Stimulated activated CD4-positive, alpha-beta T cell treated with anti-CD3 and anti-CD28 coated beads, TNF-alpha, amount 100 ng/mL, for 24 hours (primary cell): ENCODE measurements around the gene TXNRD1.
"Not testable (repeated sequence)": the region's sequence is repeated elsewhere in the genome, so short reads cannot be mapped to it uniquely, and the experiment has no call there.

Source experiments
- DNase-seq, 3 experiments: peaks; one replicate each; pipeline ENCODE4 v3.0.0-alpha.2; 2020; ENCODE audit warnings: low read depth in 3 of 3

TXNRD1 gene

DNA sequence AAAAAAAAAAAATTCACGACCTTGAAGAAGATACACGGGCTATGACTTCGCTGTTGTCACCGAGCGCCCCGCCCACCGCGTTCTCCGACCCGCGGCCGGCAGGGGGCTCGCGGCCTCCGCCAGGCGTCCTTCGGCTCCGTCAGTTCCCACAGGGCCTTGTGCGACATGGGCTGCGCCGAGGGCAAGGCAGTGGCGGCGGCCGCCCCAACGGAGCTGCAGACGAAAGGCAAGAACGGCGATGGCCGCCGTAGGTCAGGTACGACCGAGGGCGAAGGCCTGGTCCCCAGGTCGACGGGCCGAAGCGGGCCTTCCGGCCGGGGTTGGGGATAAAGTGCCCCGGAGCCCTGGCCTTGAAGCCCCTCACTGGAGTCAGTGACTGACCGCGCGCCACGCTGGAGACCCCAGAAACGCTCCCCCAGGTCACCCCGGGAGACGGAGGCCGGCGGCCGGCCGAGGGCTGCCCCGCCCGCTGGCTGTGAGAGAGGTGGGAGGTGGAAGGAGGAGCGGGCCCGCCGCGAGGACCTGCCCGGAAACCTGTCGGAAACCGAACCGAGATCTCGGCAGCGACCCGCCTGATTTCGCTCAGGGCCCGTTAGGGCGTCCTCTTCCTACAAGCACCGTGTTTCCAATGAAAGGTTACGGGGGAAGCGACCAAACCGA is at the start of gene TXNRD1:
Gene TXNRD1 (plus strand): TSS at position 142 of the 660 bp plus-strand sequence. CDS start 24 bp downstream, at position 166.
- peak; percentile 64 to 82 (median 68) for DNase-seq

DNA sequence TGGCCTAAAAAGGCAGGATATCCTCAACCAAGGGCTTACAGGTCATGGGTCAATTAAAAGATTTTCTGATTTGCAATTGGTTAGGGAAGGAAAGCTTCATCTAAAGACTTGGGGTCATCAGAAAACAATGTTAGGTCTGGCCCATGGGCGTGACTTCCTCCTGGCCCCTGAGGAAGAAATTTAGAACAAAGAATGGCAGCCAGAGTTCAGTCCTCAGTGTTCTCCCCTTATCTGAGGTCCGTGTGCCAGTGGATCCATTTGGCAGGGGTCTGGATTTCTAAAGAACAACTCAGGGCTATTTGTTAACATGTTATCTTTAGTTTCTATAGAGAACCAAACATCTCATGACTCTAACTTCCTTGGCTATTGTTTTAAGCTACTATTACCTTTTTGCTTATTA is 49.8 kb upstream of the TXNRD1 start:
- DNase-seq: no peak

DNA sequence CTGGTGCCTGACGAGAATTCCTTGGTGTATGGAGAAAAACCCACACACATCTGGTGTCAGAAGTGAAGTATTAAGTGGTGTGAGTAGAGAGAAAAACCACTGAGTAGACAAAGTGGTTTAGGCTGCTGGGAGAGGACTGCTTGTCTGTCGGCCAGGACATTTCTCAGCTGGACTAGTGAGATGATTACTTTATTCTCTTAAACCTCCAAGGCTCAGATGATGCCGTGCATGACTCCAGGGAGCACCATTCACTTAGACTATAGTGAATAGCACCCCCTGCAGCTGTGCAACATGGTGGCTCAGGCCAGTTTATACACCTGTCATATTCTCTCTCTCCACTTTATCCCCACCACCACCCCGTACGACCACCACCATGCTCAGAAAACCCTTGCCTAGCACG is 49.1 kb upstream of the TXNRD1 start:
- DNase-seq: no peak

DNA sequence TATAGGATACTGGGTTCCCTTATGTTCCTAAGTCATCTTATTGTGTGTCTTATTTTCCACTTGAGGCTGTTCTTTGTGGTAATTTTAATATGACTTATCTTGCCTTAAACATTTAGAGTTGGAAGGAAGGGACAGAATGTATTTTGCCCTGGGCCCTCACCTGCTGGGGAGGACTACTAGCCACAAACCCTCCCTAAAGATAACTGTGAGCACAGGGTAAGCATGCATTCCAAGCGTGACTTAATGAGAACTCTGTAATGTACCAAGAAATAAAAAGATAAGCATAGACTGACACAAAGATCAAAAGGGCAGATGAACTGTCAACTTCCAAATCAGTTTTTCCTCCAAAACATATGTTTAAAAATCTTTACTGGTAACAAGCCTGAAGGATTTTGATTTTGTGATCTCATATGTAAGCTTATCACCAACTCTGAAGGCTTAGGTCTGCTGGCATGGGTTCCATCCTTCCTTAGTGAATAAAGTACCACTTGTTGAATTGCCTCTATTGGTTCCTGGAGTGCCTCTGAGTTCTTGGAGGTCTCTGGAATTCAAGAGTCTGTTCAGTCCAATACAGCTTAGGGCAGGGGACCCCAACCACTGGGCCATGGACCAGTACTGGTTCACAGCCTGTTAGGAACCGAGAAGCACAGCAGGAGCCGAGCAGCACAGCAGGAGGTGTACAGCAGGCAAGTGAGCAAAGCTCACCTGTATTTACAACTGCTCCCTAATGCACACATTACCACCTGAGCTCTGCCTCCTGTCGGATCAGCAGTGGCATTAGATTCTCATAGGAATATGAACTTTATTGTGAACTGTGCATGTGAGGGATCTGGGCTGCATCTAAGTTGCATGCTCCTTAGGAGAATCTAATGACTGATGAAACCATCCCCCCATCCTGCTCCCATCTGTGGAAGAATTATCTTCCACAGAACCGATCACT is 47.8 kb upstream of the TXNRD1 start:
- no peak for DNase-seq

DNA sequence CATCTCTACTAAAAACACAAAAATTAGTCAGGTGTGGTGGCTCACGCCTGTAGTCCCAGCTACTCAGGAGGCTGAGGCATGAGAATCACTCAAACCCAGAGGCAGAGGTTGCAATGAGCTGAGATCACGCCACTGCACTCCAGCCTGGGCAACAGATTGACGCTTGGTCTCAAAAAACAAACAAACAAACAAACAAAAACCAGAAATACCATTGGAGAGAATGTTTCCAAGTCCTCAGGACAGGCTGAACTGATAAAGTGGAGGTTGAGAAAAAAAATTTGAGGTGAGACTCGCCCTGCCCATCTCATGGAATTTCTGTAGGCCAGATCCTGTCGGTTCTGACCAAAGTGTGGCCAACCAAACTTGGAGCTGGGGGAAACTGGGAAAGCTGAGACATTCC is 47.0 kb upstream of the TXNRD1 start:
- DNase-seq: no peak

DNA sequence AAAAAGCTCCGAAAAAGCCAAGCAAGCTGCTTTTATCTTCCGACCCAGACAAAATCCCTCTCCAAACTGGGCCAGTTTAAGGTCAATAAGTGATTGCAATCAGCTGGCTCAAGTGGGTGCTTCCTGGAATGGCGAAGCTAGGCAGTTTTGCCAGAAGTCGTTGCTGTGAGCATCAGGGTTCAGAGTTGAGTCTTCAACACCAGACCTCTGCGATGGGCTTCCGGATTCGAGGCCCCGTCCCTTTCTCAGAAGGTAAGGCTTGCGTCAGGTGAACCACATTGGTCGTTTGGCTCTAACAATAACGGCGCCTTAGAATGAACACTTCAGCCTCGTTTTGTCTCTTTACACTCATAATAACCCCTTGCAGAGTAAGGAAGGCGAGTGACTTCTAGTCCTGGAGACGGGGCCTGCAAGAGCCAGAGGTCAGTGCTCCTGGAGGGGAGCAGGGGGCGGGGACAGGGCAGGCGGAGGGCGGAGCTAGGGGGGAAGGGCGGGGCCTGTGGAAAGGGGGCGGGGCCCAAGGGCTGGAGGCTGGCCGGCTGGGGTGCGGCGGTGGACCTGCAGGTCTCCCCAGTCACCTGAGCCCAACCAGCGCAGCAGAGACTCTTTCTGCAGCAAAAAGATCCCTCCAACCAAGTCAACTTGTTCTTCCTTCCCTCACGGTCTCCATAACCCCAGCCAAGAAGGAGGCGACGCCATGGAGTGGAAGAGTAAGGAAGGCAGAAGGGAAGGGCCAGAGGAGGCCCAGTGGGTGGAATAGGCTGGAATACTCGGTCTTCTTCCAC is 43.6 kb upstream of the TXNRD1 start:
- no peak for DNase-seq

DNA sequence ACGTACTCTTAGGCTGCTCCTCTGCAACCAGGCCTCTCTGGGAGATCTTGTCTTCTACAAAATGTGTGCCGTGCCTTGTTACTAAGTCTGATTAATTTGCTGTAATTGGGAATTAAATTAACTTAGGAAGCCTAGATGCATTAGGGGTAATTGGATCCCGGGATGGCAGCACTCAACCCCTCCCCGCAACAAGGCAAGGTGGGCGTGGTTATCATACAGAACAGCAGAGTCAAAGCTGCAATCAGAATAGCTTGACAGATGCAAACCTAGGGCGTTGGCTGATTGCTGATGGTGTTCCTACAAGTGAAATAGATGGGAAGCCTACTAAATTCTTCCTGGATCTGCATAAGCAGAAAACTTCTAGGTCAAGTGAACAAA is 43.0 kb upstream of the TXNRD1 start:
- no peak for DNase-seq

DNA sequence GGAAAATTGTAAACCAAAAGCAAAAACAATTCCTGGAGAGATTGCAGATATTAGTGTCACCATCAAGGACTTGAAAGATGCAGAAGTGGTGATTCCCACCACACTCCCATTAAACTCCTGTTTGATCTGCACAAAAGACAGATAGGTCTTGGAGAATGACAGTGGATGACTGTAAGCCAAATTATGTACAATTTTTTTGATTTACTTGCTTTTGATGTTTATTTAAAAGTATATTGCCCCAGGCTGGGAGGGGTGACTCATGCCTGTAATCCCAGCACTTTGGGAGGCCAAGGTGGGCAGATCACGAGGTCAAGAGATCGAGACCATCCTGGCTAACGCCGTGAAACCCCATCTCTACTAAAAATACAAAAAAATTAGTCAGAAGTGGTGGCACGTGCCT is 41.8 kb upstream of the TXNRD1 start:
- DNase-seq: not testable (repeated sequence)

DNA sequence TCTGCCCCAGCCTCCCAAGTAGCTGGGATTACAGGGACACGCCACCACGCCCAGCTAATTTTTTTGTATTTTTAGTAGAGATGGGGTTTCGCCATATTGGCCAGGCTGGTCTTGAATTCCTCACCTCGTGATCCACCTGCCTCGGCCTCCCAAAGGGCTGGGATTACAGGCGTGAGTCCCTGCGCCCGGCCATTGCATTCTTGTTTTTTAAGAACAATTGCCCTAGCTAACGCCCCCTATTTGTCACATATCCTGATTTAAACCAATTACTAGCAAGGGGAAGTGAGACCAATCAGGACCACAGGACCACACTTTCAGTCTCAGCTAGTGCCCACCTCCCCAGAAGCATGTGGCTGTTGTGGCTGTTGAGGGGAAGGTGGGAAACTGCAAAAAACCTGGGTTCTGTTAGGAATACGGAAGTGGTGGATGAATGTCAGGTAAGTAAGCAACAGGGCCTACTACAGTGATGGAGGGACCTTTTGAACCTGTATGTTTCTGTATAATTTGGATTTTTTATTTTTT is 39.8 kb upstream of the TXNRD1 start:
- DNase-seq: no peak

DNA sequence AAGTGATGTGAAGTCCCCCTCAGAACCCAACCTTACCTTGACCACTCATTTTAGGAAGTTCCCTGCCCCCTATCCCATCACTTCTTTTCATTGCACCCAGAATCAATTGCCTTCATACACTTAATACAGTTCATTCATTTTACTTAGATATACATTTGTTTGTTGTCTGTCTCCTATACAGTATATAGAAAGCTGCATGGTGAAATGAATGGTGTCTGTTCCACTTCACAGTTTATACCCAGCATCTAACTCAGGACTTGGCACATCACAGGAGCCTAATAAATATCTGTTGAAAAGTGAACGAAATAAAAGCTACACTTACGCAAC is 38.3 kb upstream of the TXNRD1 start:
- DNase-seq: no peak

DNA sequence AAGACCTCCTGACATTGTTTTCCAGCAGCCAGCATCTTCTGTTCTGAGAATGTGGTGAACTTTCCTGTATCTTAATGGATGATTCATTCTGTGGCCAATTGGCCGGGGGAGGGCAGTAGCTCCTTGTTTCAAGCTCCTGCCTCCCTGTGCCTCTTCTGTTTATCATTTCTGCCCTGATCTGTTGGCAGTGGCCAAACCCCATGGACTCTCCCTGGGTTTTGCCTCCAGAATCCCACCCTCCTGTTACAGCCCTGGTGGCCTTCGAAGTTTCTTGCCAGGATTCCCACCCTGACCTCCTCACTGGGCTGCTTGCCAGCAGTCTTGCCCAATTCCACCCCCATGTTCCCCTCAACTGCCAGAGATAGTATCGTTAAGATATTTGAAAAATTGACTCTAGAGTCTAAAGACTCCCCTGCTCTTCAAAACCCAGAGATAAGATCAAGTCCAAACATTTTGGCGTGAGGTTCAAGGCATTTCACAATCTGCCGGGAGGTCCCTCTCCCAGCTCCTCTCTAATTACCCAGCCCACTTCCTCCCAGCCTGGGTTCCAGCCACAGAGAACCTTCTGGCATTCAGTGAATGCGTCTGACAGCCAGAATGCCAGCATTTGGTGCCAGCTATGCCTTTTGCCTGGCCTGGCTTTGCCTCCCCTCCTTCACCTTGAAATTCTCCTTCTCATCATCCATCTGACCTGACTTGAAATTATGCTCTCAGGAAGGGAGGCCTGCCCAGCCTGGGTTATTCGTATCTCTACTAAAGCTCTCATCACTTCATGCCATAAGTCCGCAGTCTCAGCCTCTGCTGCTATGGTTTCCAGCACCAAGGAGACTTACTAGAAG is 37.7 kb upstream of the TXNRD1 start:
- DNase-seq: no peak

DNA sequence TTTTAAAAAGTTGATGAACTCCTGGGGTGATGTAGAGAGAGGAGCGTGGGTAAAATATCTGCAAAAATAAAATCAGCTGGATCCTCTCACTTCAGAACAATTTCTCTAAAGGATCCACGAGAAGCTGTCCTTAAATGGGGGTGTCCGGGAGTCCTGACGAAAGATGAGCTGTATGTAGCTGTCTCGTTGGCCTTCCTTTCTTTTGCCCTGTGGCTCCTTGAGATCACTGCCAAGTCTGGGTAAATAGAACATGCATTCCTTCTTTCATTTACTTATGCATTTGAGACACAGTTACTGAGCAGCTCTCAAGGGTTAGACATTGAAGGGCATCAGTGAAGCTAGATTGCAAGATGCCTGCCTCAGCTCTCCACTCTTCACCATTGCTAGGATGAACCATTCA is 35.2 kb upstream of the TXNRD1 start:
- DNase-seq: no peak

DNA sequence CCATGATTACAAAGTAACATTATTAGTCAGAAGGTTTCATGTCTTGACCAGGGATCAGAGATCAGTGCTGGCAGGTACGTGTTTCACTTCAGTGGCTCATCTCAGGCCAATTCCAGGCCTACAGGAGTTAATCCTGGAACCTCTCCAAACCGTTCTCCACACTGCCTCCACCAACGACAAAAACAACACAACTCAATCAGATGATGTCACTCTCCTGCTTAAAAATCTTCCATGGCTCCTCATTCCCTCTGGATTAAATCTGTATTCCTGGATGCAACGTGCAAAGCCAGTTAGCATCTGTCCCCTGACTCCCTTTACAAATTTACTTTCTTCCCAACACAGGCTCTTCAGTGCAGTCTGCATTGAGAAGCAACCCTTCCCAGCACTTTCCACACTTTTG is 34.3 kb upstream of the TXNRD1 start:
- no peak for DNase-seq

DNA sequence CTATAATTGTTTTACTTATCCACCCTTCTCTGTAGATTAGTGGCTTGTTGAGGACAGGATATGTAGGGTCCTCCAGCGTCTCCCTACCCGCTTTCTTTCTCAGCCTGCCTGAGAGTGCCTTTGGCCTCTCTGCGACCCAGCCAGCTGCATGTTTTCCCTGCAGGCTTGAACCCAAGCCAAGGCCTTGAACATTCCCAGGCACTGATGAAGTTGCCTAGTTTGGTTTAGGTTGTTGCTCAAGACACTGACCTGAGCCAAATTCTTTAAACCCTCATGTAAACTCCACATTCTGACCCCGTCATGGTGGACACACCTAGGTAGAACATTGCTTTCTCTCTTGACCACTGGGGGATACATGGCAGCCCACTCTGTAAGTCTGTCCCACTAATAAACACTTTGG is 33.4 kb upstream of the TXNRD1 start:
- DNase-seq: no peak

DNA sequence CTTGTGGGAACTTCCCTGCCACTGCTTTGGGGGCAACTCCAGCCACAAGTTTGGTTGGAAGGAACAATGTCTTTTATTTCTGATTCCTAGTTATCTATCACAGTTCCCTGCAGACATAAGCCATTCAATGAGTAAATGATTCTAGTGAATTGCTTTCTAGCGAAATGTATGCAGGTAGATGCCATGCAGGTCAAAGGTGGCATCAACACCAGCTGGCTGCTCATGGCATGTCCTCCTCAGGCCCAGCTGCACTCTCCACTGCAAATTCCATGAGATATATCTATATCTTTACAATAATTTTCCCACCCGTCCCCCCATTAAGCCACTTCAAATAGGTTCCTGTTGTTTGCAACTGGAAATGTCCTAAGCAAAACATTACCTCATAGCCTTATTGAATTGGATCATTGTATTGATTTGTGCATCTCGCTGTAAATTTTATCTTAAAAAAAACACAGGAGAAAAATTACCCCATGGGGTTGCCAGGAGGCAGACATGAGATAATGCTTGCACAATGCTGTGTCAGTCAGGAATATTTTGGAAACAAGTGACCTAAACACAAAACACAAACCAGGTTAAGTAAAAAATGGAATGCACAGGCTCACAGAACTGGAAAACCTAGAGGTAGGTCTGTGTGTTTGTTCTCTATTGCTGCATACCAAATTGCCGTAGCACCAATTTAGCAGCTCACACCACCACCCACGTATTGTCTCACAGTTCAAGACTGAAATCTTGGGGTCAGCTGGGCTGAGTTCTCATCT is 32.8 kb upstream of the TXNRD1 start:
- no peak for DNase-seq

DNA sequence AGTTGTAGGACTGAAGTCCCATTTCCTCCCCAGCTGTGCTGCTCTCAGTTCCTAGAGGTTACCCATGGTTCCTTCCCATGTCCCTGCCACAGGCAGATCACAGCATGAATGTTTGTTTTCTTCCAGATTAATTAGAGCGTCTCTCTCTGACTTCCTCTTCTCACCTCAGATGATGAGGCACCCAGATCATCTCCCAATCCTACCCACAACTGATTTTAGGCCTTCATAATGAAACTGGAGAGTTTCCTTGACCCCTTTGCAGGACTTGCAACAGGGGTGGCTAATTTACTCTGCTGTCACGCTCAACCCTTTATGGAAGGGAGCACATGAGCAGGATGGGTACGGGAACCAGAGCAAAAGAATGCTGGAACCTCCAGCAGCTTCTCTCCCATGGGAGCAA is 32.1 kb upstream of the TXNRD1 start:
- no peak for DNase-seq

DNA sequence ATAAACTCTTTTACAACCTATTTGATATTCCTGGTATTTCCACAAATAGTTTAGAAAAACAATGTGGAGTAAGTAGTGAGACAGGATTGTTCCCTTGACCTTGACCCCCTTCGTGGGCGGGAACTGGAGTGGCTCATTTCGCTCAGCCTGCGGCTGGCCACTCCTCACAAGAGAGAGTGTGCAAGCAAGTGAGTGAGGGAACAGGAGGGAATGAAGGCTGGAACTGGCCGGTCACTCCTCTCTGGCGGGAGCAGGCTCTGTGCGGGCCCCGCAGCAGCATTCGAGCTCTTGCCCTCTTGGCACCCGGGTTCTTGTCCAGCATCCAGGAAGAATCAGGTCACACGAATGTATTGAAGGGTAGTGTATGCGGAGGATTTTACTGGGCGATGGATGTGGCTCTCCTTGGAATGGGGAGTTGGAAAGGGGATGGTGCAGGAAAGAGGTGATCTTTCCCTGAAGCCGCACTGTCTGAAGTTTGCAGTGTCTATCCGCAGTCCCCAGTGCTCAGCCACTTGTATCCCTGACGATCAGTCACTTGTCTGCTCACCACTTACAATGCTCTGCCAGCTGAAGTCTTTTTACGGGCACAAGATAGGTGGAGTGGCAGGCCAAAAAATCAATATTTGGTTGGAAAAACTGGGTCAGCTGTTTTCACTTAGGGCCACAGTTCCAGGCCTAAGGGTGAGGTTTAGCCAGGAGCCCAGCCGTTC is 28.0 kb upstream of the TXNRD1 start:
- no peak for DNase-seq

DNA sequence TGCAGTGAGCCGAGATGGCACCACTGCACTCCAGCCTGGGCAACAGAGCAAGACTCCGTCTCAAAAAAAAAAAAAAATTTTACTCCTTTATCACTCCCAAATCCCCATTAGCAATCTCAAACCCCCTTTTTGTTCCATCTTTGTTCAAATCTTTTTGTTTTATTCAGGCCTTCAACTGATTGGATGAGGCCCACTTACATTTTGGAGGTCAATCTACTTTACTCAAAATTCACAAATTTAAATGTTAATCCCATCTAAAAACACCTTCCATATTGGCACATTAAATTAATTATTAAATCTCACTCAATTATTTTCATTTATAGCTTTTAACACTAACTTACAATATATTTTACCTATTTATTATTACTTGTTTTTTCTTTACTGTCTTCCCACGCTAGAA is 27.0 kb upstream of the TXNRD1 start:
- no peak for DNase-seq

DNA sequence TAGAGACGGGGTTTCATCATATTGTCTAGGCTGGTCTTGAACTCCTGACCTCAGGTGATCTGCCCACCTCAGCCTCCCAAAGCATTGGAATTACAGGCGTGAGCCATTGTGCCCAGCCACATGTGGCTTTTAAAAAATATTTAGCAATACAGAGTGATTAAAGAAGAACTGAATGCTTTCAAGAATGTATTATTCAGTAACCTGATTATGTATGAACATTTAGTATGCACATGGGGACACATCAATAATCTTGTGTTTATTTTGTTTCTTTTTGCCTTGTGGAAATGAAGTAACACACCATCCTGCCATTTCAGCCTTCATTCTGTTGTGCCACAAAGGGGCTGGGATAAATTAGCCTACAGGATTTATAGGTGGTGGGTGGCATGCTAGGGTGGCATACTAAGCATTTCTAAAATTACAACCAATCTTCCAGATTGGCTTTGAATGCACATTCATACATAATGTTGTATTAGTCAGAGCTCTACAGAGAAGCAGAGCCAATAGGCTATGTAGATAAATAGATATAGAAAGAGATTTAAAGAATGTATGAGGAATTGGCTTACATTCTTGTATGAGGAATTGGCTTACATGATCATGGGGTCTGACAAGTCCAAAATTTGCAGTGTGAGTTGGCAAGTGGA is 25.5 kb upstream of the TXNRD1 start:
- DNase-seq: no peak
